ENCODE measurements around the gene ARL15.

- TF ChIP-seq YY1 (IDR thresholded peaks at IDR 0.05; ENCODE audit: low read depth, low read length) (no peak), TAF7 (optimal IDR thresholded peaks at IDR 0.05; ENCODE audit: borderline replicate concordance, low read depth, low read length) (no peak), ZNF274 (IDR thresholded peaks at IDR 0.05; ENCODE audit: borderline replicate concordance, extremely low read depth, low read length) (no peak), CBX5 (IDR thresholded peaks at IDR 0.05; ENCODE audit: low read depth, low read length) (no peak), HDAC6 (IDR thresholded peaks at IDR 0.05; ENCODE audit: low read depth, low read length) (no peak), BCL11A (IDR thresholded peaks at IDR 0.05; ENCODE audit: low read depth in 2 of 2, low read length in 2 of 2) (no peak), CTCF (IDR thresholded peaks at IDR 0.05; ENCODE audit: control extremely low read depth in 1 of 3, insufficient read depth in 1 of 3, low read depth in 1 of 3, low read length in 3 of 3) (no peak), SIX5 (IDR thresholded peaks at IDR 0.05; ENCODE audit: low read depth, low read length) (no peak), PHF8 (conservative IDR thresholded peaks at IDR 0.05; ENCODE audit: low read depth, low read length) (no peak), CBX8 (IDR thresholded peaks at IDR 0.05; ENCODE audit: borderline replicate concordance, low read depth, low read length) (no peak), TAF1 (IDR thresholded peaks at IDR 0.05; ENCODE audit: low read depth, low read length) (no peak), MAFK (IDR thresholded peaks at IDR 0.05; ENCODE audit: low read depth, low read length) (no peak), CREB1 (IDR thresholded peaks at IDR 0.05) (no peak), HDAC2 (IDR thresholded peaks at IDR 0.05; ENCODE audit: borderline replicate concordance in 1 of 2, low read depth in 2 of 2, low read length in 2 of 2) (no peak)
Observed at GRCh38 chr5:53970475-53970874, 339.9 kb downstream of the ARL15 start.

Data from H1 (cell line).